Prostate gland (tissue), 2 donors: ENCODE measurements around the gene CNPPD1. TPM values are rescaled to one million over a fixed set of nuclear protein-coding genes. Genes with fewer than 3 reads are reported as not detected.
A peak's percentile ranks its signal among the peaks of the same experiment; 100 is the strongest.

Experiments
- DNase-seq: peaks from one replicate; pipeline ENCODE4 v3.0.0-alpha.2; 2019; ENCODE audit warnings: low spot score
- H3K27ac ChIP-seq, 2 donors: fragments of 200-600 bp; sonication (generic); 2 replicates each; pipeline ENCODE4 v1.5.1; 2017 to 2019
- H3K27me3 ChIP-seq: fragments of 200-600 bp; sonication (generic); replicated peaks from 2 replicates; pipeline ENCODE4 v1.5.1; 2019; ENCODE audit not compliant: insufficient read depth
- H3K36me3 ChIP-seq, 2 donors: fragments of 200-600 bp; sonication (generic); 1 replicate in 1 of 2; 2 replicates in 1 of 2; pipeline versions ENCODE4 v1.5.1 to v1.8.1; 2017 to 2019
- H3K4me1 ChIP-seq: fragments of 200-600 bp; sonication (generic); replicated peaks from 2 replicates; pipeline ENCODE4 v1.5.1; 2019
- H3K4me3 ChIP-seq, 2 donors: fragments of 200-600 bp; sonication (generic); 2 replicates each; pipeline ENCODE4 v1.5.1; 2017 to 2019
- H3K9me3 ChIP-seq: fragments of 200-600 bp; sonication (generic); 2 replicates; pipeline ENCODE4 v1.5.1; 2017
- CTCF ChIP-seq, 4 experiments: fragments of 200-600 bp in 2 of 4; fragments of 450-650 bp in 2 of 4; sonication (generic) in 2 of 4; IDR thresholded peaks; 1 replicate in 3 of 4; 2 replicates in 1 of 4; pipeline ENCODE4 v1.5.1; 2016 to 2019; ENCODE audit warnings: antibody characterized with exemption in 4 of 4, mild to moderate bottlenecking in 2 of 4, moderate library complexity in 2 of 4
- POLR2A ChIP-seq: fragments of 450-650 bp; IDR thresholded peaks from one replicate; pipeline ENCODE4 v1.6.1; 2016; ENCODE audit warnings: antibody characterized with exemption, mild to moderate bottlenecking
- POLR2AphosphoS5 ChIP-seq: sonication (generic); formaldehyde crosslinking; IDR thresholded peaks from one replicate; pipeline ENCODE4 v1.6.1; 2017; ENCODE audit warnings: antibody characterized with exemption
- WGBS: methylation state at CpG from one replicate; pipeline ENCODE4 v1.1.5; 2018; 5-methylcytosine and 5-hydroxymethylcytosine counted together
- intact Hi-C: fragments of 100-400 bp; cut with DNase I; formaldehyde crosslinking; loops from one replicate; pipeline ENCODE4 v1.14.2; 2022
- total RNA-seq, 2 donors: library from RNA; depleted of rRNA; stranded (reverse); fragments of >200 nt; gene quantifications; one replicate each; pipeline ENCODE4 v1.1.0, GENCODE V29; 2016

Gene CNPPD1
- total RNA-seq, 2 donors from 2014 or later, result 53.6 to 60.1 TPM

GRCh38 chr2:219174801-219175200, 1.9 kb downstream of the CNPPD1 start:
- no peaks in the 10 kb centered on the region for H3K36me3 ChIP-seq
- H3K27me3 ChIP-seq, result no peaks in the 10 kb centered on the region
- no peak overlapping the region for H3K27ac ChIP-seq
- H3K4me3 ChIP-seq, result no peak overlapping the region
- TF ChIP-seq CTCF (IDR thresholded peaks at IDR 0.05) (no peak), POLR2A (no peak), POLR2AphosphoS5 (no peak)
- no peak for DNase-seq
- 90% methylated on average over 7 of the region's 7 CpGs for WGBS
- intact Hi-C loops, result loop anchor here (5.0 to 10.0 kb wide), 3 partner anchors 42 to 340 kb away; partner anchors contain the start of genes ABCB6, ASIC4 and DNPEP
- H3K4me1 ChIP-seq, result peaks cover 11% of the 10 kb centered on the region
- H3K9me3 ChIP-seq, result no peaks in the 10 kb centered on the region

GRCh38 chr2:219174146-219174545, 2.6 kb downstream of the CNPPD1 start:
- Histone ChIP-seq H3K9me3 (no peaks in the 10 kb centered on the region), H3K4me1 (peaks cover 10% of the 10 kb centered on the region), H3K36me3 (no peaks in the 10 kb centered on the region), H3K27me3 (no peaks in the 10 kb centered on the region), H3K27ac (no peak overlapping the region), H3K4me3 (no peak overlapping the region)
- DNase-seq, result no peak
- WGBS, result 92% methylated on average over 3 of the region's 3 CpGs
- intact Hi-C loops, result loop anchor here (10.0 kb wide), 1 partner anchor 341 kb away; the partner anchor contains the start of gene ASIC4
- no peak for TF ChIP-seq POLR2A
- no peak for TF ChIP-seq CTCF (IDR thresholded peaks at IDR 0.05)
- TF ChIP-seq POLR2AphosphoS5, result no peak

GRCh38 chr2:219173176-219173575, 3.5 kb downstream of the CNPPD1 start:
- H3K27me3 ChIP-seq, result no peaks in the 10 kb centered on the region
- intact Hi-C loops, result loop anchor here (10.0 kb wide), 1 partner anchor 342 kb away; the partner anchor contains the start of gene ASIC4
- WGBS, result 87% methylated on average over 6 of the region's 6 CpGs
- H3K4me1 ChIP-seq, result peaks cover 6% of the 10 kb centered on the region
- no peaks in the 10 kb centered on the region for H3K36me3 ChIP-seq
- no peaks in the 10 kb centered on the region for H3K9me3 ChIP-seq
- TF ChIP-seq POLR2AphosphoS5 (no peak), CTCF (IDR thresholded peaks at IDR 0.05) (no peak), POLR2A (no peak)
- DNase-seq, result no peak
- H3K27ac ChIP-seq, result no peak overlapping the region
- no peak overlapping the region for H3K4me3 ChIP-seq

- peak overlapping the region in 1 of 2 donors; percentile 17 for H3K27ac ChIP-seq
- 84% methylated on average over 16 of the region's 16 CpGs for WGBS
- H3K27me3 ChIP-seq, result no peaks in the 10 kb centered on the region
- no peak for DNase-seq
- H3K4me1 ChIP-seq, result peaks cover 6% of the 10 kb centered on the region
- H3K9me3 ChIP-seq, result no peaks in the 10 kb centered on the region
- intact Hi-C loops, result loop anchor here (10.0 kb wide), 1 partner anchor 342 kb away; the partner anchor contains the start of gene ASIC4
- H3K4me3 ChIP-seq, result no peak overlapping the region
- TF ChIP-seq POLR2A (no peak), POLR2AphosphoS5 (no peak), CTCF (IDR thresholded peaks at IDR 0.05) (no peak)
- H3K36me3 ChIP-seq, result no peaks in the 10 kb centered on the region
Measured at GRCh38 chr2:219172231-219173154, 4.2 kb downstream of the CNPPD1 start.
